Stimulated activated CD8-positive, alpha-beta memory T cell treated with anti-CD3 and anti-CD28 coated beads, Interleukin-12 subunit alpha, Interleukin-12 subunit beta, amount 100 ng/mL, for 4 hours (primary cell): ENCODE results near the gene DDAH2.
"Not testable (repeated sequence)": the region's sequence is repeated elsewhere in the genome, so short reads cannot be mapped to it uniquely, and the experiment has no call there.

Experiments used
- DNase-seq: peaks from one replicate; pipeline ENCODE4 v3.0.0-alpha.2; 2020; ENCODE audit warnings: low read depth

Gene DDAH2

DNA sequence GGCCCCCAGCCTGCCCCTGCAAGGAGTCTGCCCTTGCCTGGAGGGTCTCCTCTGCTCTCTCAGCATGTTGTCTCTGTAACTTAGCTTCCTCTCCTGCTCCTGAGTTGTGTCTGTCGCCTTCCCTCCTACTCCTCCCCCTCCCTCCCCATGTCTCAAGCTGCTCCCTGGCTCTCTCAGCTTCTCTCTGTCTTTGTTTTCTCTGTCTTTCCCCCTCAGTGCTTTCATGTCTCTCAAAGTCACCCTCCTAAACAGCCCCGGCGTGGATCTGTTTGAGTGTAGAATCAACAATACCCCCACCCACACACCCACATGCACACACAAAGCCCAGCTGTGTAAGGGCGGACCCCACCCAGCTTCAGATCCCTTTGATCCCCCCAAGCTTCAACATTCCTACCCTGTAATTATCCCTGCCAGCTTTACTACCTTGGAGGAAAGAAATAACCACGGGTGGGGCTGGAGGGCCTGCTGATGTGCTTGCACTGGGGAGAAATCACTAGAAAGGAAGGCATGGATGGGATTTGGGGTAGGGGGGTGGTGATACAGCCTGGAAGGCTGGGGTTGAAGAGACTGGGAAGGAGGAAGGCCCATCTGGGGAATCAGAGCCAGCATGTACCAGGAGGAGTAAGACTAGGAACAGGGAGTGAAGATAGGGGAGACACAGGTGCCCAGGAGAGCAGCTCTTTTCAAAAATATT is 15.0 kb downstream of the DDAH2 start:
- no peak for DNase-seq

DNA sequence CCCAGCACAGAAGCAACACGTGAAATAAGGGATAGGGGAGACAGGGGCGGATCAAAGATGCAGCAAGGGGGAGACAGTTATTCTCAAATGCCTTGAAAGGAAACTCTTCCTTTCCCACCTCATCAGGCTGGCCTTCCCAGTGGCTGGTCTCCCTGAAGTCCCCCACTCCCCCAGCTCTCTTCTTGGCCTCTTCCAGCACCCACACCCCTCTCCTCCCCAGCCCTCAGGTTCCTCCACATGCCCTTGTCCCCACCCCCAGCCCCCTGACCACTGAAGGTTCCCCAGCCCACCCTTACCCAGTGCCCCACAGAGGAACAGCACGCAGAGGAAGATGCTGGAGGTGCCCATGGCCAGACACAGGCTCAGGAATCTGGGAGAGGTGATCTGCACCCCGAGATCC is 15.6 kb downstream of the DDAH2 start:
- DNase-seq = no peak

DNA sequence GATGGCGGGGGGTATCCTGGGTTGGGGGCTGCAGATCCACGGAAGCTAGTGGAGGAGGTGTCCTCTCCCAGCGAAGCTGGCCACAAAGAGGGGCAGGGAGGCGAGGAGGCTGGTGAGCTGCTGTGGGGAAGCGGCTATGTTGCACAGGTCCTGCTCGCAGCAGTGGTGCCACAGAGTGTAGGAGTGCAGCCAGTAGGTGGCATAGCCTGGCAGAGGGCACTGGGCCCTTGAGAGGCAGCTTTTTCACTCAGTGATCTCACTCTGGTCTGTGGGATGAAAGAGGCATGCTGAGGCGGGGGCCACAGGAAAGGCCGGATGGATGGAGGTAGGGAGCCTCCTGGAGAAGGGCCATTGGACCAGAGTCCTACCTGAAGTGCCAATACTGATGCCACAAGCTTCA is 16.8 kb downstream of the DDAH2 start:
- no peak for DNase-seq

DNA sequence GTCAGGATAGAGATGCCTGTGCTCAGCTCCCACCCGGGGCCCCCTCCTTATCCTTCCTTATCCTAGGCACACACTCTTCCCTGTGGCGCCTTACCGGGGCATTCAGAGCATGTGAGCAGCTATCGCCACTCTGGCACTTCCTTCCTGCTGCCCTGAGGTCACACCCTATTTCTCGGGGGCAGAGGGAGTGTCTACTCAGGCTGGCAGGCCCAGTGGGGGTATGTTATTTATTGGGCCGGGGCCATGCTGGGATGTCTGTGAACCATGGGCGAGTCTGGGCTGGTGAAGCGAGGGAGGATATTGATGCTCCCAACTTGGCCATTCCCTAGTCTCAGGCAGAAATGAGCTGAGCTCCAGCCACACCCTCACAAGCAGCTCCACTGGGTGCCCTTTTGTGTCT is 17.9 kb downstream of the DDAH2 start:
- no peak for DNase-seq

DNA sequence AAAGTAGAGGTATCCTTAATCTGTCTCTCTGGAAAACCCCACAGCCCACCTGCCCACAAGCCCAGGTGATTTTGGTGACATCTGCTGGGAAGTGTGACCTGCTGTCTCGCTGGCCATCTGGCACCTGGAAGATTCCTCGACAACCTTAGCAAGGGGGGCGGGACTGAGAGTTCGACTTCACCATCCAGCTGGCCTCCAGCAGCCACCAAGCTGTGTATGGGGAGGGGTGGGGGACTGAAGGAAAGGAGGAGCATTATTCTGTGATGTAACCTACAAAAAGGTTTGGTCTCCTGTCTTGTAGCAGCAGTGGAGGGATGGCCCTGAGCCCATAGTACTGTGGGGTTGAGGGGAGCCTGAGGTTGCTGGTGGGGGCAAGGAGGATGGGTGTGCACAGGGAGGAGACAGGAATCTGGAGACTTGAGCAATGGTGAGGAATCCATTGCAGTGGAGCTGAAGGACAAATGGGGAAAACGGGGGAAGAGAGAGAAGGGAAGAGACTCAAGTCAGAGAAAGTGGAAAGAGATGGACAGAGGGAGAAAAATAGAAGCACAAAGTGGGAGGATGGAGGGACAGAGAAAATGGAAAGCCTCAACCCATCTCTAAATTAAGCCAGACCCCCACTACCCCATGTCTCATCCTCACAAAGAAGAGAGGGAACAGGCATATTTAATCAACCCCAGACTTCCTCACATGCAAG is 18.4 kb downstream of the DDAH2 start:
- no peak for DNase-seq

DNA sequence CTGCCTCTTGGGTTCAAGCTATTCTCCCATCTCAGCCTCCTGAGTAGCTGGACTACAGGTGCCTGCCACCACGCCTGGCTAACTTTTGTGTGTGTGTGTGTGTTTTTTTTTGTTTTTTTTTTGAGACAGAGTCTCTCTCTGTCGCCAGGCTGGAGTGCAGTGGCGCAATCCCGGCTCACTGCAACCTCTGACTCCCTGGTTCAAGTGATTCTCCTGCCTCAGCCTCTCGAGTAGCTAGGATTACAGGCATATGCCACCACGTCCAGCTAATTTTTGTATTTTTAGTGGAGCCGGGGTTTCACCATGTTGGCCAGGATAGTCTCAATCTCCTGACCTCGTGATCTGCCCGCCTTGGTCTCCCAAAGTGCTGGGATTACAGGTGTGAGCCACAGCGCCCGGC is 19.9 kb downstream of the DDAH2 start:
- DNase-seq = not testable (repeated sequence)

DNA sequence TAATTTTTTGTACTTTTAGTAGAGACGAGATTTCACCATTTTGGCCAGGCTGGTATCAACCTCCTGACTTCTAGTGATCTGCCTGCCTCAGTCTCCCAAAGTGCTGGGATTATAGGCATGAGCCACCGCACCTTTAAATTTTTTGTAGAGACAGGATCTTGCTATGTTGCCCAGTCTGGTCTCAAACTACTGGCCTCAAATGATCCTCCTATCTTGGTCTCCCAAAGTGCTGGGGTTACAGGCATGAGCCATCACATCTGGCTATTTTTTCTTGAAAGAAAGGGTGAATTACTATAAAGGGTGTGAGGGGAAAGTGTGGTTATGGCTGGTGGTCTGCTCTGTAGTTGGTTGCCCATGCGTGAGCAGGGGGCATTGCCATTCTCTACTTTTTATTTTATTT is 20.9 kb downstream of the DDAH2 start:
- no peak for DNase-seq

DNA sequence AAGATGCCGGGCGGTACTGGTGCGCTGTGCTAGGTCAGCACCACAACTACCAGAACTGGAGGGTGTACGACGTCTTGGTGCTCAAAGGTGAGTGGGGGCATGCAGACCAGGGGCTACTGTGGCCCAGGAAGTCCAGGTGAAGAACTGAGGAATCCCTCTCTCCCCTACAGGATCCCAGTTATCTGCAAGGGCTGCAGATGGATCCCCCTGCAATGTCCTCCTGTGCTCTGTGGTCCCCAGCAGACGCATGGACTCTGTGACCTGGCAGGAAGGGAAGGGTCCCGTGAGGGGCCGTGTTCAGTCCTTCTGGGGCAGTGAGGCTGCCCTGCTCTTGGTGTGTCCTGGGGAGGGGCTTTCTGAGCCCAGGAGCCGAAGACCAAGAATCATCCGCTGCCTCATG is 21.4 kb downstream of the DDAH2 start:
- DNase-seq = no peak

DNA sequence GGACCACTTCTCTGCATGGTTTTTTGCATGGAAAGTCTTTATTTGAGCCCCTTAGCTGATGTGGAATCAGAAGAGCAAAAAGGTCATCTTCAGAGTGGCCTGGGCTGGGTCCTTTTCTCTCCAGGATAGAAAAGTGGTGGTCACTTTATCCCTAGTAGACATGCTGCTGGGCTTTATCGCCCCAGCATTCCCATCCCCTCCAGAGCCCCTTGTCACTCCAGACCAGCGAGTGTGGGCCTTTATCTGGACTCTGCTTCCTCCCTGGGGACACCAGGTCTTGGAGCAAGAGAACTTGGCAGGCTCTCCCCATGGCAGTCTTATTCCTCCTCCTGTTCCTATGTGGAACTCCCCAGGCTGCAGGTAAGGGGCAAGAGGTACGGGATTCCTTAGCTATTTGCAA is 22.5 kb downstream of the DDAH2 start, which contains the start of gene LY6G6F:
TSS of gene LY6G6F (plus strand) at position 268 of the 400 bp plus-strand sequence. CDS start at position 309, 41 bp downstream.
- DNase-seq = no peak

DNA sequence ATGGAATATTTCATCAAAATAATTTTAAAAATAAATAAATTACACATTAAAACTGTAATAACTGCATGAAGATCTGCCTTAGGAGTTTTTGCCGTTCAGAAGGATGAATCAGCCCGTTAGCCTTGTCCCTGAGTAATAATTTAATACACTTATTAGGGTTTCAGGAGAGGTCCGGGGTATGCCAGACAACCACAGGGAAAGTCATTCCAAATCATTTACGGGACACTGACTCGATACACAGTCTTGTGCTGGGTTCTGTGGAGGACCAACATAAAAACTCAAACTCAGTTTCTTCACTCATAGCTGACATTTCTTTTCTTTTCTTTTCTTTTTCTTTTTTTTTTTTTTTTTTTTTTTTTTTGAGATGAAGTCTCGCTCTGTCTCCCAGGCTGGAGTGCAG is 23.2 kb downstream of the DDAH2 start:
- DNase-seq = no peak

DNA sequence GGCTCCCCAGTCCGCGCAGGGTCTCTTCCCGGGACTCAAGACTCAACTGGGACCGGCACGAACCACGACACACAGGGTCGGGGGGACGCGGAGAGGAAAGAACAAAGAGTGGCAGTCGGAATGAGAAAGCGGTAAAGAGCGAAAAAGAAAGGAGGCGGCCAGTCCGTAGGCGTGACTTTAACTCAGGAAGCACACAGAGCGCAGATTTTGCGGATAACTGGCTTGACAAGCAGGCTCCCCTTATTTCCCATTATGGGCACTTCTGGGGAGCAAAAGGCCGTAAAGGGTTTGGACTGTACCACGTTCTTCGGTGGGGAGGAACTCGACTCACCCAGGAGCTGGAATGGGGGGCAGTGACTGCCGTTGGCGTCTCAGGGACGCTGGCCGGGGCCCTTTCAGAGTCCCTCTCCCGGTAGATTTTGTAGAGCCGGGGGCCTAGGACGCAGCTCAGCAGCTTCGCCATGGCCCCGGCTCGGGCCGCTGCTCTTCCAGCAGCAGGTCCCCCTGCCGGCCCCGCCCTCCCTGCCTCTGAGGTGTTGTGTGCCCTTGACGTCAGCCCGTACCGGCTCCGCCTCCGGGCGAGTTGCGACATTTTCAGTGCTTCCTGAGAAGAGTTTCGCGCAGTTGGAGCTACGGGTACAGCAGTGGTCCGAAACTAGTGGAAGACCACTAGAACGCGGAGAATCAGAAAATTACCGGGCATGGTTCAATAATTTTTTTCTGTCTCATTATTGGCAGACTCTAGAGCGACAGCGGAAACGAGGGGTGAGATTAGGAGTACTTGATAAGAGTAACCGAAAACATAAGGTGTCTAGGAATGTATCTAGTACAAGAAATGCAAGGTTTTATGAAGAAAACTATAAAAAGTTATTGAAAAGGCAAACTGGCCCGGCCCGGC is 26.0 kb downstream of the DDAH2 start, which contains the start of gene ABHD16A:
TSS of gene ABHD16A (minus strand) at position 506 of the 898 bp plus-strand sequence. CDS start at position 463, 43 bp downstream.
- peak; percentile 94 for DNase-seq

DNA sequence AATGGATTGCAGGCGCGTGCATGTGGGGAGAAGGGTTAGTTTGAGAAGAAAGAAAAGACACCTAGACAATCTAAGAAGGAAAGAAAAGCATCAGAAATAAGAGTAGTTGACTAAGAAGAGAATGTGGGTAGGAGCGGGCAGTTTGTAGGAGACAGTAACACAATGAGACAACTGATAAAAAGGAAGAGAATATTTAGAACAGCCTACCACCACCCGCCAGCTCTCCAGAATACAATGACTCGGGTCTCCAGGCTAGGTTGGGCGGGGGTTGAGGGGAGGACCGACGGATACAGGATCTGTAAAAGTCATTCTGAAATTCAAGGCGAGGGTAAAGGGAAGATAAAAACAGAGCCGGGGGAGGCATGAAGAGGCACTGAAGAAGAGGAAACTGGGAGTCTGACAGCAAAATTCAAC is 26.7 kb downstream of the DDAH2 start:
- DNase-seq = no peak

DNA sequence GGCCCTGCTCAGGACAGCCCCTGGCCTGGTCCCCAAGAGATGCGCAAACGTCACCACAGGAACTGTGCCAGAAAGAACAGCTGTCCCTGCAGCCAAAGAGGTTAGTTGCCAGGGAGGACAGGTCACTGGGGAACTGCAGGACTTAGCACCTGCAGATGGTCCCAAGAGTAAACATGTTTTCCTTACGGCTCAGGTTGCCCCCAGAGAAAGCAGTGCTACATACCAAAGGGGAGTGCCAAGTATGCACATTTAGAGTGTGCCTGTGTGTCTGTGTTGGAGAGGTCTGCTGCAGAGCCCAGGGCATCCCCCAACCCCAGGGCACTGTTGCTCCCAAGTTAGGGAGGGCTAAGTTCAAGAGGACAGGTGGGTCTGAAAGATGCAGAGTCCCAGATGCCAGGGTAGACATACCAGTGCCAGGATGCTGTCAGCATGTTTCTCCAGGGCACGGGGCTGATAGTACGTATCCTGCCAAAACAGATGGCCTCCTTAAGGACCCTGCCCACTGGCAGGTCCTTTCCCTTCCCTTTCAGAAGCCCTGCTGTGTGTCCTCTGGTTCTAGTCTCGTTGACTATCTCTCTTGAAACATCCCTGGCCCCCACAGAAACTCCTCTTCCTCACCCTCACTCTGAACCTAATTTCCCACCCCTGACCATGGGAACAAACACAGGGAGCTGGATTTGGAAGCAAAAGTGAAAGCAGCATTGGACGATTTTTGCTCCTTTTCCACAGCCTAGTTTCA is 27.3 kb downstream of the DDAH2 start:
- DNase-seq = no peak

DNA sequence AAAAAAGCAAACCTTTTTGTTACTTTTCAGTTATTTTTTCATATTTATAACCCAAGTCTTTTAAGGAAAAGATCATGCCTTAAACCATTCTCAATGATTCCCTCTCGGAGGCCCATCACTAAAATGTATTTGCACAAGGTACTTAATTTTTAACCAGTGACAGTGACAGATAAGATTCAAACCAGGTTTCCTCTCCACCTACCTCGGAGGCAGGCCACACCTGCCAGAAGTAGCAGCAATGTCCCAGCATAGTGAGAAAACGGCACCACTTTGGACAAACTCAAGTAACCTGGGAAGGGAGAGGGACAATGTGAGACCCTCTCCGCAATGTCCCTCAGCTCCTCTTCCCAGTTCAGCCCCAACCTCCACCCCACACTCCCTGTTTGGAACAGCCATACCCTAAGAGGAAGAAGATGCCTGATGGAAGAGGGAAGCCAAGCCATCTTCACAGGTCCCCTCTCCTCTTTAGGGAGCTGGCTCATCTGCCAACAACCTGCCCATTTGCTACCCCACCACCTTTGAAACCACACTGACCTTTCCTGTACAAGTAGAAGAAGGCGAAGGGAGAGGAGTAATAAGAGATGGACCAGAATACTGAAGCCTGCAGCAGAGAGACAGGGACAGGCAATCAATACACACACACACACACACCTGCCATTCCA is 28.2 kb downstream of the DDAH2 start:
- no peak for DNase-seq

DNA sequence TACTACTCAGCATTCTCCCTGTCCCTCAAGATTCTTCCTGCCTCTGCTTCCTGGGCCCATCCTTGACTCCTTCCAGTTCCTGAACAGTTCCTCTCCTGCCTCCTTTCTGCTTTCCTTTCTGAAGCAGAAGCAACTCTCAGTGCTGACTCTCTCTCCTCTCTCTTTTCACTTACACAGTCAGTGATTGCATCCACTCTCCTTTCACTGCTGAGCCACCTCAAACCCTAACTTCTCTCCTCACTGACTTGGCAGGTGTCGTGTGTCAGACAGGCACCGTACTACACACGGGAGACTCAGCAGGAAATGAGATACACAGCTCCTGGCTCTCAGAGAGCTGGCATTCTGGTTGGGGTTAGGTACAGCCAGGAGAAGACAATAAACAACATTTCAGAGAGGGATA is 31.5 kb downstream of the DDAH2 start:
- DNase-seq = no peak

DNA sequence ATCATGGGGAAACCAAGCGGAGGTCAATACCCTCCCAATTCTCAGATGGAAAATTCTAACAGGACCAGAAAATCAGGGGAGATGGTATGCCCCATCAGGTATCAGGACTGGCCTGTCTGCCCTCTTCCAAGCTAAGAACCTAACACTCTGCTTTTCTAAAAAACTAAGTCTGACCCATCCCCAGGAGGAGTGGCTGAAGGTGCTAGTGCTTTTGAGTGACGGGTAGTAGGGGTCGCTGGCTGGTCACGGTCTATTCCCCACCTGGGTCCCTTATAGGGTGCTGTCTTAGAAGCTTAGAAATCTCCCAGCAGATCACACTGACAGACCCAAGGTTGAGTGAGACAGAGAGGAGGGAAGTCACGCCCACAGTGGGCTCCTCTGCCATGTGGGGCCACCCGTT is 35.6 kb downstream of the DDAH2 start:
- DNase-seq = no peak

DNA sequence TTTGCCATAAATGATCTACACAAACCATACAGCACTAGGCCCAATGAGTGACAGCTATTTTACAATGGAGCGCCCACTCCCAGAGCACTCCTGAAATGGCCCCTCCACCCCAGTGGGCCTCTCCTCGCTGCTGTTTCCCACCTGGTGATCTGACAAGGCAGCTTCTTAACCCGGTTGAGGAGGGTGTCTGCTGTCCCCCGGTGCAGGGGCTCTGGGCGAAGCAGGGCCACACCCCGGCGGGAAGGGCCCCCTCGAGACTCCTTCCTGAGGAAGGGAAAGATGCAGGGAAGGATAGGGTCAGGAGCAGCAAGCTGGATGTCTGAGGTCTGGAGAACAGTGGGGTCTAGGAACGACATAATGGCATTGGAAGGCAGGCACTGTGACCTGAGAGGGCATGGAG is 36.2 kb downstream of the DDAH2 start:
- no peak for DNase-seq

DNA sequence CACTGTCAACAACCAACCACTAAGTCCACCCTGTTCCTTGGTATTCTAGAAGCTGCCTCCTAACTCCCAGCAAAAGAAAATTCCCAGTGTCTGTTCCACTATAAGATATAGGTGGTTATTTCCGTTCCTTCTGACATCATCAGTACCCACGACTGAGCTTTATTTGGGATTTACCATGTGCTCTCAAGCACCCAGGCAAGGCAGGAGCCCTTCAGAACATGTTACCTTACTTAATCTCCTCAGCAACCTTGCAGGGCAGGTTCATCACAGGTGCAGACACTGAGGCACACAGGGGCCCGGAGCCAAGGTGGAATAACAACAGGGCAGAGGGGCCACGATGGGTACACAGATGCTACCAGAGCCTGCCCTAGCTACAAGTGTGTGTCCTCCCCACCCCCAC is 36.7 kb downstream of the DDAH2 start:
- DNase-seq = no peak

DNA sequence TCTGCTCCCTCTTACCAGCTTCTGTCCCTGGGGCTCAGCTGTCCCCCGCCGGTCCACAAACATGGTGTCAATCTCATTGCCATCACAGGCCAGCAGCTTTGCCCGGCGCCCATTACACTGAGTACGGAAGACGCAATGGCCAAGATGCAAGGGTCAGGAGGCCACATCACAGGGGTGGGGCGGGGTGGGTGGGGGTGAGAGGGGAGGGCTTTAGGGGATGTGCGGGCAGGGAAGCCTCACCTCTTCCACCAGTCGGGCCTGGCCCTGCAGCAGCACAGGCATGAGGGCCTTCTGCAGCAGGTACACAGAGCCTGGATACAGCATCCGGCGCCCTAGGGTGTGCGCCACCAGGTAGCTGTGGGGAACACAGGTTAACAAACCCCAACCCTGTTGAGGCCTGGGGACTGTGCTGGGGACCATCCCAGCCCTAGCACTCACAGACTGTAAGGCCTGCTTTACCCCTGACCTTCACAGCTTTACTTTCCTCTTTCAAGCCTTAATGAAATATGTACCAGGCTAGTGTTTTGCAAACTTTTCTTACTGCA is 37.5 kb downstream of the DDAH2 start:
- no peak for DNase-seq

DNA sequence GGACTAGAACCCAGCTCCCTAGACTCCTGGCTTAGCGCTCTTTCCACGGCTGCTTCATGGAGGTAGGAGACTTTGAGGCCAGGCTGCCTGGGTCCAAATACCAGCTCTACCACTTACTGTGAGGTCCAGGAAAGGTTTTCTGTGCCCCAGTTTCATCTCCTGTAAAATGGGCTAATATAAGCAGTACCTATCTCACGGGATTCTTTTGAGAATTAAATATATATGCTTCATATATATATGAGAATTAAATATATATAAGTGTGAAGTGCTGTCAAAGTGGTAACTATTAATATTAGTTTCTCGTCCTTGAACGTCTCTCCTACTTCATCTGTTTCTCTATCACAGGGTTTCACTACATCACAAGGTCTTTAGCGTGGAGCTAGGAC is 38.0 kb downstream of the DDAH2 start:
- DNase-seq = no peak
